Measurements from ENCODE around the gene PNMA1.

Gene PNMA1, protein sequence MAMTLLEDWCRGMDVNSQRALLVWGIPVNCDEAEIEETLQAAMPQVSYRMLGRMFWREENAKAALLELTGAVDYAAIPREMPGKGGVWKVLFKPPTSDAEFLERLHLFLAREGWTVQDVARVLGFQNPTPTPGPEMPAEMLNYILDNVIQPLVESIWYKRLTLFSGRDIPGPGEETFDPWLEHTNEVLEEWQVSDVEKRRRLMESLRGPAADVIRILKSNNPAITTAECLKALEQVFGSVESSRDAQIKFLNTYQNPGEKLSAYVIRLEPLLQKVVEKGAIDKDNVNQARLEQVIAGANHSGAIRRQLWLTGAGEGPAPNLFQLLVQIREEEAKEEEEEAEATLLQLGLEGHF

DNA sequence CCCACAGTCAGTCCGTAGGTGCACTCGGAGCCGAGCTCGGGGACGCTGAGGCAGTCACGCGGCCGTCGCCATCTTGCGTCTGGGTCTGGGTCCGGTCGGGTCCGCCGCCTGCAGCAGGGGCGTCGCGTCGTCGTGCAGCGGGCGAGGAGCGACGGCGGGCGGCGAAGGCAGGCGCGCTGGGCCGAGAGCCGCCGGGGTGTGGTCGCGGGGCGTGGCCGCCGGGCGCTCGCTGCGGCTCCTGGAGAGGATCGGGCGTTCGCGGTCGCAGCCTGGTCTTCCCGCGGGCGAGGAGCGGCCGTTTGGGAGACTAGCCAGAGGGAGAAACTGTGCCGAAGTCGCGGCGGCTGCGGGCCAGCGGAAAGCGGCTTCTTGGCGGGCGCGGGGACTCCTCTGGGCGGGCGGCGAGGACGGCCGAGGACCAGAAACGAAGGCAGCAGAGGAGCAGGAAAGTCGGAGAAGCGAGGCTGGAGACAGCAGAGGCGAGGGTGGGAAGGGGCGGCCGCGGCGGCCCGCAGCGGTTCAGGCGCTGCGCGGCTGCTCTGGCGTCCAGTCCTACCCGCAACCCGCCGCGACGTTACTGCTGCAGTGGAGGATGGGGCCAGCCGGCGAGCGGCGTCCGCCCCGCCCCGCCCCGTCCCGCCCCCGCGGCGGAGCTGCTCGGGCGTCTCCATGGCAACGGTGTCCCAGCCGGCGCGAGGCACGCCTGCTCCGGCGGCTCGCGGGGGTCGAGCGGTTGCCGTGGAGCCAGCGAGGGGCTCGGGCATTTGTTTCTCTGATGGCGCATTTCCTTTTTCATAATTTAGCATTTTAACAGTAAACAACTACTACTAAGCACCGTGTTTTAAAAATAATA is at the start of gene PNMA1:
Gene PNMA1, minus strand, starts transcription at position 582 of the 853 bp plus-strand sequence. CDS start 745 bp downstream, outside the sequence.
- DNase-seq (ENCODE audit: low spot score): peak; percentile 91

DNA sequence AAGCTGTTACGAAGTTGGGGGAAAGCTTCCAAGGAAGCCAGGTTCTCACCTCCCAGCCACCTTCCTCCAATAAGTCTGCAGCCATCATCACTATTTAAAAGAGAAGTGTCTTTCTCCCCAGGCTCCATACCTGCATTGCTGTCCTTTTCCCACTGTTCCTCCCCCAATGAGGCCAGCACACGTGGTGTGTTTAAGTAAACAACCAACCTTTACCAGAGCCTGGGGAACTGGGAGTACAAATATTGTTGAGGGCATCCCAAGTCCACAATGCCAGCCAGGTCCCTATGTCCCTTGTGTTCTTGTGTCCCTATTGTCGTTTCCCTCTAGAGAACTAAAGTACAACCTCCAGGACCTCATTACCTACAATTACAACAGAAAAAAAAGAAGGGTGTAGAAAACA is 49.2 kb upstream of the PNMA1 start:
- DNase-seq (ENCODE audit: low spot score): no peak

DNA sequence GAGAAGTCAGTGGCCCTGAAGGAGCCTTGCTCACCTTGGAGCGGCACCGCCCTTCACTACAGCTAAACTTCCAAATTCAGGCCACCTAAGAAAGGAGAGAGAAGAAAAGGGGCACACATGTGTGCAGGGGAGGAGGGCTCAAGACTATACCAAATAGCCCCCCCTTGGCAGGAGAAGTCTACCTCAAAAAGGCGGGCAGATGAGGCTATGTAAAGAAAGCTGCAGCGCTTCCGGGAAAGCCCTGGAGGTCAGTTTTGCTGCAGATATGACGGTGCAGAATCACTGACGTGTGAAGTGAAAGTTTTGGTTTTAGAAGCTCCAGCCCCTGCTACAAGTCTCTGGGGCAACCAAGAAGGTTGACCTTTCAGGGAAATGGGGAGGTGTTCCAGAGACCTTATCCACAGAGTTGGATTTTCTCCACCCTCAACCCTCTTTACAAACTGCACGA is 48.2 kb upstream of the PNMA1 start:
- DNase-seq (ENCODE audit: low spot score): no peak

DNA sequence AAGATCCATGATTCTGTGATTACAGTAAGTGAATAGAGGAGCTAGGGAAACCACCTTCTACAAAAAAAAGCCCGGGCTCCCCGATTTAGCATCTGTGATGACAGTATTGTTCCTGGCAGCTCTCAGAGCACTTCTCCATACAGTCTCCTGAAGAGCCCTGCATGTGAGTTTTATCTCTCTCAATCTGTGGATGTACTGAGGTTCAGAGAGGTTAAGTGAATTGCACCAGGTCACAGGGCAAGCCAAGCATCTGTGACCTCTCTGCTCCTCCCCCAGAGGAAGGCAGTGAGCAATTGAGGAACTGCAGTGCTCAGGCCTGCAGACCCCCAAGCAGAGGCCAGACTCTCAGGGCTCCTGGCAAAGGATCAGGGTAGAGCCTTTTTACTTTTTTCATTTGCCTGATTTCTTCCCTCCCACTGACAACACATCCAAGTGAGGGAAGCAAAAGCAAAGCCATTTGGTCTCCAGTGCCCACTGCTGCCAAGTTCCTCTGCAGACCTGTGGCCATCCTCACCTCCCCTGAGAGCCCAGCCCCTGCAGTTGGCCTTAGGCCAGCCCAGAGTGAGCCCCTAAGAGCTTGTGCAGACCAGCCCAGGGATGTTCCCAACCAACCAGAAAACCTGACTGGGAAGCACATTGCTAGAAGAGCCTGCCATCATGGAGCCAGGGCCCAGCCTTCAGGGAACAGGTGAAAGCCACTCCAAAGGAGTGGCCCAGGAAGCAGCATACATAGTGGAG is 47.6 kb upstream of the PNMA1 start:
- no peak for DNase-seq (ENCODE audit: low spot score)

DNA sequence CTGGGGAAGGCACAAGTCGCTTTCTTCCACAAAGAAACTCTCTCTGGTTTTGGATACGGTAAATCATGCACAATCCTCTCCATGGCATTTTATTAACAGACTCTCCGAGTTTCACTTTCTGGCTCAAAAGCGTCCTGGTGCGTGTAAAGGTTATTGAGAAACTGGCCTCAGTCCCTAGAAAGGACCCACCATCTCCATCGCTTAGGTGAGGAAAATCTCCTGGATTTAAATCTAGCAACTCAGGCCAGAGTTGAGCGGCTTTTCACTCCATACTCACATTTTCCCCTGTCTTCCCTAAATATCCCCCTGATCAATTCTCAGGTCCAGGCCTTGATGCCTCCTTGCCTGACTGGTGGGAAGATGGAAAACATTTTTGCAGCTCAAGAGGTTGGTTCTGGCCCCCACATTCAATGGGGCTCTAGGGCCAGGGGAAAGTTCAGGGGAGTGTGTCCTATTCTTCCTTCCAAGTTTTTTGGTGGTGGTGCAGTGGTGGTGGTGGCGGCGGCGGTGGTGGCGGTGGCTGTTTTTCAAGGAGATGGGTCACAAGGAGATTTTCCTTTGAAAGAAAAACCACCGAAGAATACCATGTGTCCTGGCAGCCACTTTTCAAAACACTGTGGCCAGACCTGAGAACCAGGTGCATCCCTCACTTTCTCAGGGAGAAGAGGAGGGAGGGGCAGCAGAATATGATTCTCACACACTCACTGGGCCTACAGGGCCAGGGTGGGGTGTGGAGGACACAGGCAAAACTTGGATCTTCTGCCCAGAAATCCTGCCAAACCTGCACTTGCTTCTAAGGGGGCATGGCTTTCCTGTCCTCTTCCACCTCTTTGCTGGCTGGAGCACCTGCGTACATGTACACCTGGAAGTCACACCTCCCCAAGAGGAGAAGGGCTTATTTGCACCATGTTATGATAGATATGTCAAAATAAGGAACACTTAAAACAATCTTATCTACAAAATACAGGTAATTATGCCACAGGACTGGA is 46.7 kb upstream of the PNMA1 start:
- DNase-seq (ENCODE audit: low spot score): no peak

DNA sequence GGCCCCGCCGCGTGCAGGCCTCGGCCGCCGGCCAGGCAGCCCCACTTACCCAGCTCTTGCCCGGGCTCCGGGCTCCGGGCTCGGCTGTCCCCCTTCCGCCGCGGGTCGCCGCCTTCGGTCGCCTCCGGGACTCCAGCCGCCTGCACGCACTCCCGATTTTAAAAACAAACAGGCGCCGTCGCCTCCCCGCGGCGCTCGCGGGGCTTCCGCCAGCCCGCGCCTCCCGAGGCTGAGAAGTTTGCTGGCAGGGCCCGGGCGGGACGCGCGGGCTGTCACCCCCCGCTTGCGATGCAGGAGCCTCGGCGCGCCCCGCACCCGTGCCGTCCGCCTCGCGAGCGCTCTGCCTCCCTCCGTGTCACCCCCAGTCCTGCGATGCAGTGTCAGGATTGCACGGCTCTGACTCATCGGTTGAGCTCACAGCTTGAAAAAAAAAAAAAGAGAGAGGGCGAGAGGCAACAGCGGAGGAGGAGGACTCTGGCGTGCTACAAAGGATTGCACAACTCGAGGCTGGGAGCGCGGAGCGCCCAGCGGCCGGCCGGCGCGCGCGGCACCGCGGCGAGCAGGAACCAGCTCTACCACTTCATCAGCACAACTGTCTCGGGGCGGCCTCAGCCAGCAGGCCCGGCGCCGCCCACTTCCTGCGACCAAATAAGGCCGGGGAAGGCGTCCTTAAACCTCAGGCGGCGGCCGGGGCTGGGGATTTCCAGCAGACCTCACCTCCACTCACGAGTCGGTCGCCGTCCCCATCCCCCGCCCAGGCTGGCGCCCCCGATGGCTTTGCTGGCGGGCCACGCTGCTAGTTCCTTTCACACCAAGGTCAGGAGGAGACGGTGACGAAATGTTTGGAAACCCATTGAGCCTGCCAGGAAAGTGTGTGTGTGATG is 45.8 kb upstream of the PNMA1 start:
- peak; percentile 89 for DNase-seq (ENCODE audit: low spot score)

DNA sequence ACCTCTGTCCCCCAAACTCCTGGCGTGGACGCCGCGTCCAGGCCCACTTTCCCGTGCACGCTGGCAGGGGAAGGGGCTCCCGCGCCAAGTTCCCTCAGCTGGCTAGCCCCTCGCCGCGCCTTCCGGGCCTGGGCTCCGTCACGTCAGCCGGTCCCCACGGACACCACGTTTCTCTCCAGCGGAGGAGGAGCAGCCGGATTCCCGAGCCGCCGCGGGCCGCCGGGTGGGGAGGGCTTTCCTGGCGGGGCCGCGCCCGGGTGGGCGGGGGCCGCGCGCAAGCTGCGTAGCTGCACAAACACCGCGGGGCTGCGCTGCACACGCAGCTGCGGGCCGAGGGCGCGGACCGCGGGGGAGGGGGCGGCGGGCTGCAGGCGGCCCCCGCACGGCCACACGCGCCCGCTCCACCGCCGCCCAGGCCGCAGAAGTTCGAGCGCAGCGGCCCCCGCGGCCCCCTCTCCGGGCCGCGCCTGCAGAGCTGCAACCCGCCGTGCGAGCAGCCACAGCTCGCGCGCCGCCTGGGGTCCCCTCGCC is 45.1 kb upstream of the PNMA1 start:
- DNase-seq (ENCODE audit: low spot score): no peak

DNA sequence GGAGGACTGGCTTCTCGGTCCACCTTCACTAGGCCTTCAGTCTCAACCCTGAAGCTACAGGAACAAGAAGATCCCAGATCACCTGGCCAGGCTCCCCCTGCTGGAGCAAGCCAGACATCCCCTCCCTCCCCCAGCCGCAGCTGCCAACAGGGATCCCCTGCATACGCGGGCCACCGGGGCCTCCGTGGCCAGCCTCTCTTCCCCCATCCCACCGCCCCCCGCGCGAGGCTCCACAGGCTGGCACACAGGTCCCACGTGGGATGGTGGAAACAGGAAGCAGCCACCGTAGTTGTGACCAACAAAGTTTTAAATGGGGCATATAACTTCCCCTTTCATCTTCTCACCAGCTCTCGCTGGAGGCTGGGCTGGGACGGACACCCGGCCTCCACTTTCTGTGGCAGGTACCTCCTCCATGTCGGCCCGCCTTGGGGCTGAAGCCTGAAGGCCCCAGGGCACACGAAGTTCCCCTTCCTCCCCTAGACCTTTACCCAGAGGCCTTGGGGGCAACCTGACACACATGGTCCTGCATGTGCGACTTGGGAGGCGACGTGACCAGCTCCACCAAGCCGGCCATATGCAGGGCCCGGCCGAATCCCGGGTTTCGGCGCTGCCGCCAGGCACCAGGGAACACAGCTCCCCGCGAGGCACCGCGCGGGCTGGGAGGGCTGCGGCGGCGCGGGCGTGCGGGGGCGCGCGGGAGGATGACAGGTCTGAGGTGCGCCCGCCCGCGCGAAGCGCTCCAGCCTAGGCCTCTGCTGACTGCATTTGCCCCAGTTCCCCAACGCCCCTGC is 44.4 kb upstream of the PNMA1 start:
- no peak for DNase-seq (ENCODE audit: low spot score)

DNA sequence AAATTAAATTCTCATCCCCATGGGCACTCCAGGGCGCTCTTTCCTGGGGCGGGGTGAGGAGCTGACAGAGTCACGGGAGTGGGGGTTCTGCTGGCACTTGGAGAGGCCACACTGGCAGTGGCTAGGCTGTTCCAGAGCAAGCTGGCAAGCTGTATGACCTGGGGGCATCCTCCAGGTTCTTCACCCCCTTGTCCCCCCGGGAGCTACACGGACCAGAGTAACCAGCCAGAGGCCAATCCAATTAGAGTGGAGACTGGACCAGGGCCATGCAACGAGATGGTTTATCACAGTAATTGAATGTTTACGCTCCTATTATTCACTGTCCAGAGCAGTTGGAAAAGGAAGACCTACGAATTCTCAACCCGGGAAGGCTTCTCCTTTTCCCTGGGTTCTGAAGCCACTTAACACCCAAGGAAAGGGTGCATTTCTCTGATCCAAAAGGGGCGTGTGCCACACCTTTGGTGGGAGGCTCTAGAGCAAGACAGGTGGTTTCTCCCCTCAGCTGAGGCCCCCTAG is 43.8 kb upstream of the PNMA1 start:
- DNase-seq (ENCODE audit: low spot score): no peak

DNA sequence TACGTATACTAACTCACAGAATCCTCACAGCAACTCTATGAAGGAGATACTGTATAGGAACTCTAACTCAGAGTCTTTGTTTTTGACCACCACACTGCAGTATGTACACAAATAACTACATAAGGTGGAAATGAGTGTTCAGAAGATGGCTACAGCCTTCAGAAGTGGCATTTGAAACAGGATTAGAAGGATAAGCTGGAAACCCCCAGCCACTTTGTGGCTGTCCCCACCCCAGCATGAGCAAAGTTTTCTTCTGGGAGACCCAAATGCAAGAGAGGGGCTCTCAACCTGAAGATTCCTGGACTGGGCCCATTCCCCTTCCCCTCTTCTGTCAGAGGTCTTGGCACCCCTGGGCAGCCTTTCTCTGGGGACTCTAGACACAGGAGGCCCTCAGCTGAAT is 43.2 kb upstream of the PNMA1 start:
- no peak for DNase-seq (ENCODE audit: low spot score)

DNA sequence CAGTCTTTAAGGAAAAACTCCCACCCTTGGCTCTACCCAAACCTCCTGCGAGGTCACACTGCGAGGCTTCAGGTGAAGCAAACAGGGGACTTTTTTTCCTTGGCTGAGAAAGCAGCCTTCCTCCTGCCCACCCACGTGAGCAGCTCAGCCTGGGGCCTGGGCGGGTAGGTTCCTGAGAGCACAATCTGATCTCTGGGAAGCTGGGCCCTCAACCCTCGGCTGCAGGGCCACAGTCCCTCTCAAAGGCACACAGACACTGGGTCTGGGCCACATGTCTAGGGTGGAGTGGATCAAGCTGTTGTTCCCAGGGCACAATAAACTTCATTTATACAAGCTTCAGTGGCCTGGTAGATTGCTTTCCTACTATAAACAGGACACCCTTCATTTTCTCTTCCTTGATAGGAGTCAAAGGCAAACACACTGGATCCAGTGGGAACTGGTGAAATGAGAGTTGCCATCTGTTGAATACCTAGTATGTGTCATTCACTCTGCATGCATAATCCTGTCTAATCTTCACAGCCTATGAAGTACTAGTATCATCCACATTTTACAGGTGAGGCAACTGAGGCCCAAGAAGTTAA is 41.3 kb upstream of the PNMA1 start:
- no peak for DNase-seq (ENCODE audit: low spot score)

DNA sequence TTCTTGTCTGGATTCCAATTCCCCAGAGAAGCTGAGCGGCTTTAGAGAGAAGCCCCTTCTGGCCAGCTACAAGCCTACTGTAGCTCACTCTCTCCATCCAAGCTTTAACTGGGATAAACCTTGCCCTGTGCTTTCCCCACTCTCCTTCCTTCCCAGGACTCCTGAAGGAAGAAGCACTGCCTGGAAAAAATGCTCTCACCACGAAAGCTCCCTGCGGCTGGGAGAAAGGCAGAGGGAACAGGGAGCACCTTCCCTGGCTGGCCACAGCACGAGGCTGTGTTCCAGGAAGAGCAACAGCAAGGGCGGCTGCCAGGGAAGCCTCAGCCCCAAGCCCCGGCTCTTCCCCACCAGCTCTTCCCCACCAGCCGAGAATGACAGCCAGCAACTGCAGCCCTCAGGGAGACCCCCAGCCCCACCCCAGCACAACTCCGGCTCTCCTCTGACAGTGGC is 40.8 kb upstream of the PNMA1 start:
- no peak for DNase-seq (ENCODE audit: low spot score)

DNA sequence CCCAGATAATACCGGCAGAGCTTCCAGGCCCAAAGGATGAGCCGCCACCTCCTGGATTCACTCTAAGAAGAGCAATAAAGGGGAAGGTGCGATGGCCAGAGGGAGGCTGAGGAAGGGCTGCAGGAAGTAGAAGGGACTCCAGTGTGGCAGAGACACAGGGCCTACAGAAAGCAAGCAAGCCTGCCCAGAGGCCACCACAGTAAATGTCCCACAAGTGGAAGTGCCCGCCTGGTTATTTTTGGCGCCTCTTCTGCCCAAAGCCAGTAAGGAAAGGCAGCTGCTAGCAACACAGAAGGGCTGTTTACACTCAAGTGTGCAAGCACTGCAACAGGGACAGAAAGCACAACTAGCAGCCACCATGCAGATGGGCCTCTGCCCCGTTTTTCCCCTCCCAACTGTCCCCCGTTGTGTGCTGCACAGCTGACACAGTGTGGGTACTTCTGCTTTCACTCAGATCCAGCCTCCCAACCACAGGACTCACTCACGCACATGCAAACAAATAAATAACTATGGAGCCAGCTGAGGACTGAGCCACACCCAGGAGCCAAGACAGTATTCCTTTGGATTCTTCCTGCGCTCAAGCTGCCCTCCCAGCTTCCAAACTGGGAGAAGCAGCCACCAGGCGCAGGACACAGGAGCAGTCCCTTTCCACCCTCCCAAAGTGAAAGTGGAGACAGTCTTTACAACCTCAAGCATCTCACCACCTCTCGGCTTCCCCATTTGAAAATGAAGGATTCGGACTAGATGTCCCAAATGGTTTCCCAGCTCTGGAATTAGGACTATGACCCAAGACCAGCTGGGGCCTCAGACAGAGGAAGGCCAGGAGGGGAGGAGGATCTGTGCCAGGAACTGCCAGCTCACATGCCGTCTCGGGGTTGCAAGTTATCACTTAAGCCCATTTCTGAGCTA is 40.0 kb upstream of the PNMA1 start:
- DNase-seq (ENCODE audit: low spot score): peak; percentile 74

DNA sequence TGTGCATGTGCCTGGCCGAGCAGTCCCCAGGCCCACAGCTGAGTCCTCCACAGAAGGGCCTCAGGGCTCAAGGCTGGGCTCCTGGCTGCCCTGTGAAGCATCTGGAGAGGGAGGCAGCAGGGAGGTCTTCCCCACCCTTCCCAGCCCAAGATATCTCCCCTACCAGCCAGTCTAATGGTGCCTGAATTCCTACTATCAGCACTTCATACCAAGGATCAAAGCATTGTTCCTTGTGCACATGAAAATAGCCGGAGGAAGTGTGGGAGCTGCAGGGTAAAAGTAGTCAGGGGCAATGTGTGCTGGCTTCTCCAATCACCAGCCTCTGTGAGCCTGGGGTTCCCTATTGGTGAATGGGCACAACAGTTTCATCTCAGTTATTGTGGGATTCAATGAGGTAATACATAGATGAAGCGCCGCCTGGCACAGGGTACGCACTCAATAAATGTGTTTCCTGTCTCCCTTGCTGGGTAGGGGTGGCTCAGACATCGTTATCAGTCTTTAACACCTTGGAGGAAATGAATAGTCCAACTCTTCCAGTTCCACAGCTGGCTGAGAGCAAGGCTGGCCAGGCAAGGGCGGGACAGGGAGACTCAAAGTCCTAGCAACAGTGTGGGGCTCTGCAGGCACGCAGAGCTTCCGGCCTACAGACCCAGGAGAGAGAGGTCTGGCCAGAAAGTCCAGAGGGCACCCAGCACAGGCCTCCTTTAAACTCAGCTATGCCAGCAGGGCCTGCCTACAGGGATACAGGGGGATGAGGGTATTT is 39.1 kb upstream of the PNMA1 start:
- DNase-seq (ENCODE audit: low spot score): no peak

DNA sequence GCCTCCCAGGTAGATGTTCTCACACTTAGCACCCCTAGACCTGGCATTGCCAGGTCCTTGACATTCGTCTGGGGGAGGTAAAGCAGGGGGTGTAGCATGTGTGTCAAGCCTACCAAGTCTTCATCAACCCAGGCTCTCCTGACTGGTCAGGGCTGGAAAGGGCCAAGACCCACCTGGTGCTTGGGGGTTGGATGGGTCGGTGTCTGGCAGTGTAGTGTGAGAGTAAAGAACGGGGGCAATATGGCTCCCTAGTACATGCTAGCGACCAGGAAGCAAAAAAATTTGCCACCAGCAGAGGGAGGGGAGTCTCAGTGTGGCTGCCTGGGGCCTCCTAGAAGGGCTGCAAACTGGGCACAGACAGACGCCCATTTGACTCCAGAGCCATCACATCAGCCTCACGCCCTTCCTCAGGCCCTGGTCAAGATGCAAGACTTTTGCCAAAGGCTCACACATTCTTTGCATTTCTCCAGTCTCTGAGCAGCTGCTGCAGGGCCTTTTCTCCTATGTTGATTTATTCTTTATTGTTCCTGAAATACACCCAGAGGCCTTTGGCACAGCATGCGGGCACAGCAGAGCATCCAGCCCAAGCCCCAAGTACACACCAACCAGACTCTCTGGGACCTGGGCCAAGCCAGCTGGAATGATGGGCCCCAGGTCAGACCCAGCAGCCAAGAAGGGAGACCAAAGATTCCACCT is 38.3 kb upstream of the PNMA1 start:
- no peak for DNase-seq (ENCODE audit: low spot score)

DNA sequence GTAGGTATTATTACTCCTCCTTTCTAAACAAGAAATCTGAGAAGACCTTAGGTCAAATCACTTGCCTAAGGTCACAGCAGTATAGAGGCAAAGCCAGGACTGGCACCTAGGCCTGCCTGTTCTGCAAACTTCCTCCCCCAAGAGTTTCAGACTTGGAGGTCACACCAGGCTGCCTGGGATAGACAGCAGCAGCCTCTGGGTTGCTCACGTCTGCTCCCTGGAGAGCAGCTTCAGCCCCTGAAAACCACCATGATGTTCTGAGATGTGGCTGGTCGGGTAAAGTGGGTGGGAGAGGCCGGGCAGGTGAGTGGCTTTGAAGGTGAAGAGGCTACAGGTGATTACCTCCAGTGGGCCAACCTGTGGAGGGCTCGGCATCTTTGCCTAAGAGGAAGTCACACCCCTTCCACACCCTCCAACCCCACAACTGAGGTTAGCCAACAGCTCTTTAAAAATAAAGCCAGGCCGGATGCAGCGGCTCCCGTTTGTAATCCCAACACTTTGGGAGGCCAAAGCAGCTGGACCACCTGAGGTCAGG is 37.0 kb upstream of the PNMA1 start:
- DNase-seq (ENCODE audit: low spot score): no peak

Measured in putamen (tissue), 1 donor.